Neural cell (in vitro differentiated cells): ENCODE data around the gene CDA. TPM values are rescaled to one million over a fixed set of nuclear protein-coding genes. Genes with fewer than 3 reads are reported as not detected.

Source experiments
- H2AFZ ChIP-seq: fragments of 200-600, 300-800 bp; sonication (generic), shearing (Covaris generic); 2 replicates; pipeline ENCODE4 v1.6.0; 2014; ENCODE audit warnings: low read depth, mild to moderate bottlenecking, antibody characterized with exemption, low read length, moderate library complexity
- H3F3A ChIP-seq: fragments of 200-600 bp; shearing (Covaris generic); 2 replicates; pipeline ENCODE4 v1.6.1; 2016; ENCODE audit warnings: mild to moderate bottlenecking, moderate library complexity, mixed read lengths, antibody characterized with exemption, low read length; ENCODE audit not compliant: insufficient read depth, poor library complexity, severe bottlenecking
- H3K27ac ChIP-seq: fragments of 200-600, 300-800 bp; sonication (generic), shearing (Covaris generic); 2 replicates; pipeline ENCODE4 v1.5.1; 2014; ENCODE audit warnings: mild to moderate bottlenecking, low read length, moderate library complexity
- H3K27me3 ChIP-seq: fragments of 300-800, 200-600 bp; sonication (generic), shearing (Covaris generic); 2 replicates; pipeline ENCODE4 v1.6.0; 2014; ENCODE audit warnings: mild to moderate bottlenecking, low read depth, low read length, moderate library complexity; ENCODE audit not compliant: insufficient read depth
- H3K36me3 ChIP-seq: fragments of 300-800, 200-600 bp; sonication (generic), shearing (Covaris generic); 2 replicates; pipeline ENCODE4 v1.5.1; 2014; ENCODE audit warnings: mild to moderate bottlenecking, antibody characterized with exemption, low read length, moderate library complexity; ENCODE audit not compliant: insufficient read depth
- H3K4me2 ChIP-seq: fragments of 300-800, 200-600 bp; sonication (generic), shearing (Covaris generic); 2 replicates; pipeline ENCODE4 v1.6.0; 2014; ENCODE audit warnings: mild to moderate bottlenecking, low read length
- H3K4me3 ChIP-seq: fragments of 300-800, 200-600 bp; sonication (generic), shearing (Covaris generic); 2 replicates; pipeline ENCODE4 v1.5.1; 2014; ENCODE audit warnings: mild to moderate bottlenecking, low read length, moderate library complexity
- H3K79me2 ChIP-seq: fragments of 200-600 bp; shearing (Covaris generic); replicated peaks from 2 replicates; pipeline ENCODE4 v1.6.0; 2014; ENCODE audit warnings: mild to moderate bottlenecking, low read length, moderate library complexity; ENCODE audit not compliant: insufficient read depth
- H3K9ac ChIP-seq: fragments of 300-800, 200-600 bp; sonication (generic), shearing (Covaris generic); 2 replicates; pipeline ENCODE4 v1.6.1; 2016; ENCODE audit warnings: mild to moderate bottlenecking, low read length, mixed read lengths
- H3K9me2 ChIP-seq: fragments of 200-600 bp; shearing (Covaris generic); 2 replicates; pipeline ENCODE4 v1.6.1; 2016; ENCODE audit warnings: mild to moderate bottlenecking, low read length, mixed read lengths; ENCODE audit not compliant: insufficient read depth
- H3K9me3 ChIP-seq: fragments of 200-600, 300-800 bp; sonication (generic), shearing (Covaris generic); 2 replicates; pipeline ENCODE4 v1.6.1; 2016; ENCODE audit warnings: mild to moderate bottlenecking, mixed run types, low read length, moderate library complexity, mixed read lengths
- H4K20me1 ChIP-seq: fragments of 200-600 bp; shearing (Covaris generic); 2 replicates; pipeline ENCODE4 v1.6.1; 2016; ENCODE audit warnings: mild to moderate bottlenecking, mixed run types; ENCODE audit not compliant: insufficient read depth
- EP300 ChIP-seq: fragments of 450-650 bp; conservative IDR thresholded peaks from 2 replicates; pipeline ENCODE4 v1.6.1; 2014; ENCODE audit warnings: antibody characterized with exemption, mild to moderate bottlenecking, moderate library complexity; ENCODE audit not compliant: poor library complexity, severe bottlenecking
- EZH2 ChIP-seq: fragments of 200-600, 300-800 bp; shearing (Covaris generic), sonication (generic); IDR thresholded peaks from 2 replicates; pipeline ENCODE4 v1.6.1; 2014; ENCODE audit warnings: antibody characterized with exemption, low read length, borderline replicate concordance, mild to moderate bottlenecking; ENCODE audit not compliant: insufficient read depth, poor library complexity, severe bottlenecking
- MXI1 ChIP-seq: fragments of 450-650 bp; conservative IDR thresholded peaks from 2 replicates; pipeline ENCODE4 v1.6.1; 2014; ENCODE audit warnings: antibody characterized with exemption, mild to moderate bottlenecking; ENCODE audit not compliant: poor library complexity, severe bottlenecking
- POLR2AphosphoS5 ChIP-seq: IDR thresholded peaks from 2 replicates; pipeline ENCODE4 v1.6.1; 2012
- RAD21 ChIP-seq: fragments of 450-650 bp; conservative IDR thresholded peaks from 2 replicates; pipeline ENCODE4 v1.6.1; 2014; ENCODE audit warnings: antibody characterized with exemption, mild to moderate bottlenecking, moderate library complexity
- SMC3 ChIP-seq: fragments of 450-650 bp; conservative IDR thresholded peaks from 2 replicates; pipeline ENCODE4 v1.6.1; 2014; ENCODE audit warnings: antibody characterized with exemption, mild to moderate bottlenecking, moderate library complexity; ENCODE audit not compliant: poor library complexity
- TAF1 ChIP-seq: IDR thresholded peaks from 2 replicates; pipeline ENCODE4 v1.6.1; 2012; ENCODE audit warnings: low read depth
- polyA plus RNA-seq: library from polyadenylated mRNA; depleted of rRNA; stranded (reverse); fragments of >200 nt; gene quantifications from 2 replicates; pipeline ENCODE4 v1.2.3, GENCODE V29; 2014
- TF ChIP-seq, protein P1 (sequence below): IDR thresholded peaks from 2 replicates; pipeline ENCODE4 v1.6.1; 2012; ENCODE audit warnings: borderline replicate concordance
- TF ChIP-seq, protein P2 (sequence below): fragments of 450-650 bp; IDR thresholded peaks from 2 replicates; pipeline ENCODE4 v1.5.1; 2014; ENCODE audit warnings: antibody characterized with exemption, mild to moderate bottlenecking, moderate library complexity; ENCODE audit not compliant: poor library complexity, severe bottlenecking

CDA gene
- polyA plus RNA-seq, 1 donor from 2014 or later = not detected

DNA sequence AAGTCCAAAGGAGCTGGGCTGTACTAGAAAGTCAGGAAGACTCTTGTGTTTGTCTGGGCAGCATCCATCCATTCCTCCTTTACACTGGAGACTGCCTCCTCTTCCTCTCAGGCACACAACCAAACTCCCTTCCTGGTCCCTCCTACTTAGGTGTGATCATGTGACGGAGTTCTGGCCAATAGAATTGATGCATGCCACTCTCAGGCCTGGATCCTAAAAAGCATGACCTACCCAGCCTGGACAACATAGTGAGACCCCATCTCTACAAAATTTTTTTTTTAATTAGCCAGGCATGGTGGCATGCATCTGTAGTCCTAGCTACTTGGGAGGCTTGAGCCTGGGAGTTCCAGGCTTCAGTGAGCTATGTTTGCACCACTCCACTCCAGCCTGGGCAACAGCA lies 27.9 kb upstream of the CDA start:
- no peaks in the 10 kb centered on the region for H3K36me3 ChIP-seq
- H3K79me2 ChIP-seq = no peaks in the 10 kb centered on the region
- H3F3A ChIP-seq = no peaks in the 10 kb centered on the region
- H3K4me2 ChIP-seq = no peak overlapping the region
- H3K9me2 ChIP-seq = no peaks in the 10 kb centered on the region
- no peaks in the 10 kb centered on the region for H4K20me1 ChIP-seq
- no peak overlapping the region for H3K4me3 ChIP-seq
- H2AFZ ChIP-seq = no peak overlapping the region
- H3K9me3 ChIP-seq = no peaks in the 10 kb centered on the region
- TF ChIP-seq SMC3 (no peak), POLR2AphosphoS5 (no peak), RAD21 (no peak), EP300 (no peak), EZH2 (no peak), TAF1 (no peak), MXI1 (no peak)
- TF ChIP-seq, protein P1, sequence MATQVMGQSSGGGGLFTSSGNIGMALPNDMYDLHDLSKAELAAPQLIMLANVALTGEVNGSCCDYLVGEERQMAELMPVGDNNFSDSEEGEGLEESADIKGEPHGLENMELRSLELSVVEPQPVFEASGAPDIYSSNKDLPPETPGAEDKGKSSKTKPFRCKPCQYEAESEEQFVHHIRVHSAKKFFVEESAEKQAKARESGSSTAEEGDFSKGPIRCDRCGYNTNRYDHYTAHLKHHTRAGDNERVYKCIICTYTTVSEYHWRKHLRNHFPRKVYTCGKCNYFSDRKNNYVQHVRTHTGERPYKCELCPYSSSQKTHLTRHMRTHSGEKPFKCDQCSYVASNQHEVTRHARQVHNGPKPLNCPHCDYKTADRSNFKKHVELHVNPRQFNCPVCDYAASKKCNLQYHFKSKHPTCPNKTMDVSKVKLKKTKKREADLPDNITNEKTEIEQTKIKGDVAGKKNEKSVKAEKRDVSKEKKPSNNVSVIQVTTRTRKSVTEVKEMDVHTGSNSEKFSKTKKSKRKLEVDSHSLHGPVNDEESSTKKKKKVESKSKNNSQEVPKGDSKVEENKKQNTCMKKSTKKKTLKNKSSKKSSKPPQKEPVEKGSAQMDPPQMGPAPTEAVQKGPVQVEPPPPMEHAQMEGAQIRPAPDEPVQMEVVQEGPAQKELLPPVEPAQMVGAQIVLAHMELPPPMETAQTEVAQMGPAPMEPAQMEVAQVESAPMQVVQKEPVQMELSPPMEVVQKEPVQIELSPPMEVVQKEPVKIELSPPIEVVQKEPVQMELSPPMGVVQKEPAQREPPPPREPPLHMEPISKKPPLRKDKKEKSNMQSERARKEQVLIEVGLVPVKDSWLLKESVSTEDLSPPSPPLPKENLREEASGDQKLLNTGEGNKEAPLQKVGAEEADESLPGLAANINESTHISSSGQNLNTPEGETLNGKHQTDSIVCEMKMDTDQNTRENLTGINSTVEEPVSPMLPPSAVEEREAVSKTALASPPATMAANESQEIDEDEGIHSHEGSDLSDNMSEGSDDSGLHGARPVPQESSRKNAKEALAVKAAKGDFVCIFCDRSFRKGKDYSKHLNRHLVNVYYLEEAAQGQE = no peak
- TF ChIP-seq, protein P2, sequence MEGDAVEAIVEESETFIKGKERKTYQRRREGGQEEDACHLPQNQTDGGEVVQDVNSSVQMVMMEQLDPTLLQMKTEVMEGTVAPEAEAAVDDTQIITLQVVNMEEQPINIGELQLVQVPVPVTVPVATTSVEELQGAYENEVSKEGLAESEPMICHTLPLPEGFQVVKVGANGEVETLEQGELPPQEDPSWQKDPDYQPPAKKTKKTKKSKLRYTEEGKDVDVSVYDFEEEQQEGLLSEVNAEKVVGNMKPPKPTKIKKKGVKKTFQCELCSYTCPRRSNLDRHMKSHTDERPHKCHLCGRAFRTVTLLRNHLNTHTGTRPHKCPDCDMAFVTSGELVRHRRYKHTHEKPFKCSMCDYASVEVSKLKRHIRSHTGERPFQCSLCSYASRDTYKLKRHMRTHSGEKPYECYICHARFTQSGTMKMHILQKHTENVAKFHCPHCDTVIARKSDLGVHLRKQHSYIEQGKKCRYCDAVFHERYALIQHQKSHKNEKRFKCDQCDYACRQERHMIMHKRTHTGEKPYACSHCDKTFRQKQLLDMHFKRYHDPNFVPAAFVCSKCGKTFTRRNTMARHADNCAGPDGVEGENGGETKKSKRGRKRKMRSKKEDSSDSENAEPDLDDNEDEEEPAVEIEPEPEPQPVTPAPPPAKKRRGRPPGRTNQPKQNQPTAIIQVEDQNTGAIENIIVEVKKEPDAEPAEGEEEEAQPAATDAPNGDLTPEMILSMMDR = no peak
- no peak overlapping the region for H3K9ac ChIP-seq
- no peaks in the 10 kb centered on the region for H3K27me3 ChIP-seq
- no peak overlapping the region for H3K27ac ChIP-seq

DNA sequence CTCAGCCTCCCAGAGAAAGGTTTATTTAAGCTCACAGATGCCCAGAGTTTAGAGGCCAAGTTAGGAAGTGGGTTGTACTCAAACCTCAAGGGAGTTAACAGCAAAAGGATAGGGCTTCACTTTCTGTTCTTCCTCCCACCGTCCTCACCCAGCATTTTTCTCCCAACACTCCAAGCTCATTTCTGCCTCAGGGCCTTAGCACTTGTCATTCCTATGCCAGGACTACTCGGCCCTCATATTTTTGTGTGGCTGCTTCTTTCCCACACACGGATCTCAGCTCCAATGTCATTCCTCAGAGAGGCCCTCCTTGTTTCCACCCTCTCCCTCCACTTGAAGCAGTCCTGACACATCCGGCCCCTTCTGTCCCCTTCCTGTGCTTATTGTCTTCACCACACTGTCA lies 23.7 kb upstream of the CDA start:
- Histone ChIP-seq H4K20me1 (no peaks in the 10 kb centered on the region), H3K9me3 (no peaks in the 10 kb centered on the region), H3K36me3 (no peaks in the 10 kb centered on the region), H2AFZ (no peak overlapping the region), H3K9ac (no peak overlapping the region), H3K27me3 (no peaks in the 10 kb centered on the region), H3K4me2 (no peak overlapping the region), H3K79me2 (no peaks in the 10 kb centered on the region), H3K27ac (no peak overlapping the region), H3K9me2 (no peaks in the 10 kb centered on the region), H3K4me3 (no peak overlapping the region), H3F3A (no peaks in the 10 kb centered on the region)
- TF ChIP-seq, protein P1 = no peak
